Measurements from ENCODE around the gene CUX1.

GRCh38 chr7:101952355-101953247, 135.2 kb downstream of the CUX1 start:
- no peak for TF ChIP-seq CTCF (conservative IDR thresholded peaks at IDR 0.05 in 1 of 2, IDR thresholded peaks at IDR 0.05 in 1 of 2; ENCODE audit: low read depth in 1 of 2, low read length in 2 of 2)
- TF ChIP-seq EZH2 (IDR thresholded peaks at IDR 0.05; ENCODE audit: low read length, missing control alignments) = no peak

All from fibroblast of lung (primary cell).